Retina (tissue), 1 donor: Measurements from ENCODE around the gene SEMA4G.

Experiments
- DNase-seq: peaks from one replicate; pipeline ENCODE4 v3.0.0-alpha.2; 2016

The SEMA4G gene

GRCh38 chr10:100969187-100970075 lies at the start of gene SEMA4G:
TSS of gene SEMA4G (plus strand) at chr10:100969504. CDS start at chr10:100972913, 3,409 bp downstream.
- DNase-seq = peak; percentile 87

- no peak for DNase-seq
Measured at GRCh38 chr10:100923580-100923979, 45.7 kb upstream of the SEMA4G start.

- DNase-seq = no peak
Measured at GRCh38 chr10:100927266-100927665, 42.0 kb upstream of the SEMA4G start.

- no peak for DNase-seq
Measured at GRCh38 chr10:100928039-100928438, 41.3 kb upstream of the SEMA4G start.

GRCh38 chr10:100930368-100930767 lies 38.9 kb upstream of the SEMA4G start:
- no peak for DNase-seq

GRCh38 chr10:100934084-100934659 lies 35.1 kb upstream of the SEMA4G start:
- DNase-seq = no peak

GRCh38 chr10:100939763-100940344 lies 29.4 kb upstream of the SEMA4G start:
- DNase-seq = no peak

GRCh38 chr10:100942229-100942628 lies 27.1 kb upstream of the SEMA4G start:
- no peak for DNase-seq

GRCh38 chr10:100943508-100943907 lies 25.8 kb upstream of the SEMA4G start:
- DNase-seq = no peak

GRCh38 chr10:100945754-100946153 lies 23.6 kb upstream of the SEMA4G start:
- no peak for DNase-seq

GRCh38 chr10:100948916-100949315 lies 20.4 kb upstream of the SEMA4G start:
- no peak for DNase-seq

GRCh38 chr10:100960251-100960650 lies 9.1 kb upstream of the SEMA4G start:
- no peak for DNase-seq

GRCh38 chr10:100962351-100963080 lies 6.8 kb upstream of the SEMA4G start:
- no peak for DNase-seq

- no peak for DNase-seq
Measured at GRCh38 chr10:100963826-100964225, 5.5 kb upstream of the SEMA4G start.

- no peak for DNase-seq
Measured at GRCh38 chr10:100965820-100966219, 3.5 kb upstream of the SEMA4G start.

GRCh38 chr10:100966887-100967286 lies 2.4 kb upstream of the SEMA4G start:
- no peak for DNase-seq

GRCh38 chr10:100967332-100967731 lies 2.0 kb upstream of the SEMA4G start:
- DNase-seq = no peak

GRCh38 chr10:100968062-100968736 lies 1.1 kb upstream of the SEMA4G start:
- no peak for DNase-seq

GRCh38 chr10:100968863-100969186 lies 479 bp upstream of the SEMA4G start:
- DNase-seq = no peak

- no peak for DNase-seq
Measured at GRCh38 chr10:100970076-100970913, 991 bp downstream of the SEMA4G start.

- no peak for DNase-seq
Measured at GRCh38 chr10:100970914-100971811, 1.9 kb downstream of the SEMA4G start.
